Measurements from ENCODE around the gene HSPA9.

DNA sequence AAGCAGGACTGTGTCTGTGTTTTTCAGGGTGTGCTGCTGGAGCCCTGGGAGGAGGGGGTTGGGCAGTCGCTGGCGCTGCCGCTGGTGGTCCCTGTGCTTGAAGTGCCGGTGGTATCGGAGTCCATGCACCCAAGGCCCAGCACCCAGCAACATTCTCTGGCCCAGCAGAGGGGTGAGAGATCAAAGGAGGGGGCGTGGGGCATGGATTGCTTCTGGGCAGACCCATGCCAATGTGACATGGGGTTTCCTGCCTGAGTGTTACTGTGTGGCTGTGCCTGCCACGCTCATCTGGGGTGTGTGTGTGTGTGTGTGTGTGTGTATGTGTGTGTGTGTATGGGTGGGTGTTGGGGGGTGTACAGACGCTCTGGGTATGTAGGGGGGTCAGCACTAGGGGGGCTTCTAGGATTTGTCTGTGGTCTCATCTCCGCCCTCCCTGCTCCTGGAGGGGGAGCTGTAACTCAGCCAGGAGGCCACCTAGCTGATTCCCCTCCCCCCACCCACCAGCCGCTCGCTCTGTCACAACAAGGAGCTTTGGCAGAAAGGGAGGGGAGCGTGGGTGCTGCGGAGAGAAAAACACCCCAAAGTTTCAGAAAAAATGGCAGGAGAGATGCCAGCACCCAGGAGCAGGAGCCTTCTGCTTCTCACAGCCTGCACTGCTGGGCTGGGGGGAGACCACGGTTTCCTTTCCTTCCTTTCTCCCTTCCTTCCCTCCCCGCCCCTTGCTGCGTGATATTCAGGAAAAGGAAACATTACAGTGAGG, 35.9 kb upstream of the HSPA9 start:
- TF ChIP-seq POLR2A (IDR thresholded peaks at IDR 0.05; ENCODE audit: low read depth, low read length) (no peak), POLR2AphosphoS5 (IDR thresholded peaks at IDR 0.05; ENCODE audit: low read depth, low read length) (no peak), TAF1 (IDR thresholded peaks at IDR 0.05; ENCODE audit: low read depth, low read length) (no peak), SPI1 (IDR thresholded peaks at IDR 0.05; ENCODE audit: low read depth, low read length) (no peak), PAX5 (IDR thresholded peaks at IDR 0.05; ENCODE audit: insufficient read depth, low read length, severe bottlenecking) (no peak)
